ENCODE measurements around the gene TESK2. TPM values are rescaled to one million over a fixed set of nuclear protein-coding genes. Genes with fewer than 3 reads are reported as not detected.

TESK2 gene
- total RNA-seq, 4 donors from 2014 or later = 1.4 to 4.3 (median 3.7) TPM

- no peak for TF ChIP-seq CTCF (IDR thresholded peaks at IDR 0.05)
- DNase-seq (ENCODE audit: low spot score) (no peak), ATAC-seq (ENCODE audit: low FRiP score) (no peak)
These were observed 136.1 kb downstream of the TESK2 start for GRCh38 chr1:45354838-45355237.

GRCh38 chr1:45353685-45354084, 137.3 kb downstream of the TESK2 start:
- no peak for TF ChIP-seq CTCF (IDR thresholded peaks at IDR 0.05)
- ATAC-seq (ENCODE audit: low FRiP score) (no peak), DNase-seq (ENCODE audit: low spot score) (no peak)

GRCh38 chr1:45351508-45351907, 139.5 kb downstream of the TESK2 start:
- ATAC-seq (ENCODE audit: low FRiP score) = no peak
- no peak for TF ChIP-seq CTCF (IDR thresholded peaks at IDR 0.05)
- no peak for DNase-seq (ENCODE audit: low spot score)

GRCh38 chr1:45348966-45349677, 141.8 kb downstream of the TESK2 start:
- DNase-seq (ENCODE audit: low spot score) (no peak), ATAC-seq (ENCODE audit: low FRiP score) (peak; percentile 74)
- TF ChIP-seq CTCF (IDR thresholded peaks at IDR 0.05) = no peak

- ATAC-seq (ENCODE audit: low FRiP score) = peak; percentile 1
- no peak for TF ChIP-seq CTCF (IDR thresholded peaks at IDR 0.05)
These were observed 142.4 kb downstream of the TESK2 start for GRCh38 chr1:45348609-45348965.

GRCh38 chr1:45348020-45348419, 142.9 kb downstream of the TESK2 start:
- no peak for ATAC-seq (ENCODE audit: low FRiP score)
- DNase-seq (ENCODE audit: low spot score) = no peak
- TF ChIP-seq CTCF (IDR thresholded peaks at IDR 0.05) = no peak

More at GRCh38 chr1:45348609-45348965, 142.4 kb downstream of the TESK2 start:
- DNase-seq (ENCODE audit: low spot score) = no peak

GRCh38 chr1:45346473-45346872, 144.5 kb downstream of the TESK2 start:
- ATAC-seq (ENCODE audit: low FRiP score) (no peak), DNase-seq (ENCODE audit: low spot score) (no peak)
- TF ChIP-seq CTCF (IDR thresholded peaks at IDR 0.05) = no peak
